Suprapubic skin (tissue), 4 donors: ENCODE measurements around the gene SIRPD. TPM values are rescaled to one million over a fixed set of nuclear protein-coding genes. Genes with fewer than 3 reads are reported as not detected.

ENCODE experiments used
- DNase-seq, 2 donors: peaks; one replicate each; pipeline ENCODE4 v3.0.0-alpha.2; 2019; ENCODE audit warnings: low spot score in 2 of 2
- H3K27ac ChIP-seq: fragments of 200-600 bp; sonication (generic); one replicate; pipeline ENCODE4 v1.5.1; 2019
- H3K27me3 ChIP-seq: fragments of 200-600 bp; sonication (generic); one replicate; pipeline ENCODE4 v1.5.1; 2019
- H3K36me3 ChIP-seq: fragments of 200-600 bp; sonication (generic); one replicate; pipeline ENCODE4 v1.5.1; 2019
- H3K4me1 ChIP-seq: fragments of 200-600 bp; sonication (generic); one replicate; pipeline ENCODE4 v1.5.1; 2019
- H3K4me3 ChIP-seq: fragments of 200-600 bp; sonication (generic); one replicate; pipeline ENCODE4 v1.5.1; 2019; ENCODE audit warnings: mild to moderate bottlenecking
- H3K9me3 ChIP-seq: fragments of 200-600 bp; sonication (generic); one replicate; pipeline ENCODE4 v1.5.1; 2019
- EP300 ChIP-seq: sonication (generic); formaldehyde crosslinking; IDR thresholded peaks from one replicate; pipeline ENCODE4 v1.6.1; 2017; ENCODE audit warnings: antibody characterized with exemption
- POLR2A ChIP-seq, 2 donors: fragments of 450-650 bp; IDR thresholded peaks; one replicate each; pipeline ENCODE4 v1.6.1; 2017; ENCODE audit warnings: antibody characterized with exemption in 2 of 2, mild to moderate bottlenecking in 2 of 2, moderate library complexity in 2 of 2
- POLR2AphosphoS5 ChIP-seq, 3 donors: sonication (generic); formaldehyde crosslinking; IDR thresholded peaks; one replicate each; pipeline ENCODE4 v1.6.1; 2017; ENCODE audit warnings: antibody characterized with exemption in 3 of 3
- WGBS: methylation state at CpG from one replicate; pipeline ENCODE4 v1.1.5; 2018; 5-methylcytosine and 5-hydroxymethylcytosine counted together
- total RNA-seq, 4 donors: library from RNA; depleted of rRNA; stranded (reverse); fragments of >200 nt; gene quantifications; one replicate each; pipeline ENCODE4 v1.1.0, GENCODE V29; 2016
- TF ChIP-seq, protein P1 (sequence below), 2 donors: fragments of 200-600 bp in 1 of 2; fragments of 450-650 bp in 1 of 2; sonication (generic) in 1 of 2; IDR thresholded peaks; one replicate each; pipeline ENCODE4 v1.5.1; 2016 to 2019; ENCODE audit warnings: antibody characterized with exemption in 2 of 2, mild to moderate bottlenecking in 1 of 2, moderate library complexity in 1 of 2

Gene SIRPD
- not detected for total RNA-seq

- no peaks in the 10 kb centered on the region for H3K9me3 ChIP-seq
- no peak within 1 kb of the TSS for H3K4me3 ChIP-seq
- no peak within 1 kb of the TSS for H3K27ac ChIP-seq
- no peaks in the 10 kb centered on the region for H3K36me3 ChIP-seq
- peaks cover 11% of the 10 kb centered on the region for H3K27me3 ChIP-seq
- TF ChIP-seq POLR2A (IDR thresholded peaks at IDR 0.05) (no peak), POLR2AphosphoS5 (IDR thresholded peaks at IDR 0.05) (no peak), EP300 (no peak)
- TF ChIP-seq, protein P1, sequence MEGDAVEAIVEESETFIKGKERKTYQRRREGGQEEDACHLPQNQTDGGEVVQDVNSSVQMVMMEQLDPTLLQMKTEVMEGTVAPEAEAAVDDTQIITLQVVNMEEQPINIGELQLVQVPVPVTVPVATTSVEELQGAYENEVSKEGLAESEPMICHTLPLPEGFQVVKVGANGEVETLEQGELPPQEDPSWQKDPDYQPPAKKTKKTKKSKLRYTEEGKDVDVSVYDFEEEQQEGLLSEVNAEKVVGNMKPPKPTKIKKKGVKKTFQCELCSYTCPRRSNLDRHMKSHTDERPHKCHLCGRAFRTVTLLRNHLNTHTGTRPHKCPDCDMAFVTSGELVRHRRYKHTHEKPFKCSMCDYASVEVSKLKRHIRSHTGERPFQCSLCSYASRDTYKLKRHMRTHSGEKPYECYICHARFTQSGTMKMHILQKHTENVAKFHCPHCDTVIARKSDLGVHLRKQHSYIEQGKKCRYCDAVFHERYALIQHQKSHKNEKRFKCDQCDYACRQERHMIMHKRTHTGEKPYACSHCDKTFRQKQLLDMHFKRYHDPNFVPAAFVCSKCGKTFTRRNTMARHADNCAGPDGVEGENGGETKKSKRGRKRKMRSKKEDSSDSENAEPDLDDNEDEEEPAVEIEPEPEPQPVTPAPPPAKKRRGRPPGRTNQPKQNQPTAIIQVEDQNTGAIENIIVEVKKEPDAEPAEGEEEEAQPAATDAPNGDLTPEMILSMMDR (IDR thresholded peaks at IDR 0.05): no peak
- DNase-seq: no peak
- H3K4me1 ChIP-seq: no peaks in the 10 kb centered on the region
- WGBS: 86% methylated on average over 2 of the region's 2 CpGs
These were observed at the start of gene SIRPD for GRCh38 chr20:1557605-1558004. TSS of gene SIRPD (minus strand) at chr20:1557705. CDS start at chr20:1557653, 52 bp downstream.

DNA sequence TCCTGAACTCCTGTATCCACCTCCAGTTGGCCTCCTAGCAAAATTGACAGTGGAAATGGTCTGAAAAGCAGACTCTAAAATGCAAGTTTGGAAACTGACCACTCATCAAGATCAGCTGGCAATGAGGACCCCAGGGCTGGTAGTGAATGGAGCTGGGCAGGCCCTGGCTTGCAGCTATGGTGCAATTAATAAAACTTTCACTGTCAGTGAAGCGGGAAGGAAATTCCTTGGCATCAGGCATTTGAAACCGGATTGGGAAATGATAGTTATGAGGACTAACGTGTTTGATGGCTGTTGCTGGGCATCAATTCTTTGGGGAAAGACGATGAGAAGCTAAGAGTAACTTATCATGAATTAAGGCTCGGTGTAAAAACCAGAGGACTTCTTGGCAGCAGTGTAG lies 43.2 kb upstream of the SIRPD start:
- TF ChIP-seq, protein P1 (IDR thresholded peaks at IDR 0.05): no peak
- TF ChIP-seq EP300 (no peak), POLR2A (IDR thresholded peaks at IDR 0.05) (no peak), POLR2AphosphoS5 (IDR thresholded peaks at IDR 0.05) (no peak)
- DNase-seq: no peak
- Histone ChIP-seq H3K27ac (no peak overlapping the region), H3K36me3 (no peaks in the 10 kb centered on the region), H3K4me1 (no peaks in the 10 kb centered on the region), H3K4me3 (no peak overlapping the region), H3K9me3 (no peaks in the 10 kb centered on the region), H3K27me3 (no peaks in the 10 kb centered on the region)
- WGBS: no CpG with 5 or more reads among the region's 5 CpGs

DNA sequence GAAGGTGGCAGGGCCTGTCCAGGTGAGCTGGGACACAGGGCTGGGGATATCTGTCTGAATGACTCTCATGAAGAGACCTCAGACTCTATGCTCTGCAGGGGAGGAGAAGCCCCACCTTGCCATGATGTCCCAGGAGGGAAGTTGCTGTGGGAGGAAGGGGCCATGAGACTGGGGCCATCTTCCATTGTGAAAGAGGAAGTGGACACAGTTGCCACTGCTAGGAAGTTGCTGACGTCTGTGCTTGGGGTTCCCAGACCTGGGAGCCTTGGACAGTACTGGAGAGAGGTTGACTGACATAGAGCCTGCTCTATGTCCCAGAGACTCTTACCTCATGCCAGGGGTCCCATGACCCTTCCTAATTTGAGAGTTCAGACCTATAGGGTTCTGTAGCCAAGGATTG lies 37.8 kb upstream of the SIRPD start:
- H3K4me1 ChIP-seq: no peaks in the 10 kb centered on the region
- DNase-seq: no peak
- WGBS: no CpG with 5 or more reads among the region's 1 CpG
- no peak overlapping the region for H3K4me3 ChIP-seq
- no peaks in the 10 kb centered on the region for H3K9me3 ChIP-seq
- no peak overlapping the region for H3K27ac ChIP-seq
- TF ChIP-seq, protein P1 (IDR thresholded peaks at IDR 0.05): no peak
- no peak for TF ChIP-seq POLR2A (IDR thresholded peaks at IDR 0.05)
- TF ChIP-seq POLR2AphosphoS5 (IDR thresholded peaks at IDR 0.05): no peak
- TF ChIP-seq EP300: no peak
- no peaks in the 10 kb centered on the region for H3K36me3 ChIP-seq
- H3K27me3 ChIP-seq: no peaks in the 10 kb centered on the region

GRCh38 chr20:1588533-1589460 lies 31.3 kb upstream of the SIRPD start:
- Histone ChIP-seq H3K9me3 (no peaks in the 10 kb centered on the region), H3K27ac (no peak overlapping the region)
- no CpG with 5 or more reads among the region's 9 CpGs for WGBS

More at GRCh38 chr20:1588533-1589460, 31.3 kb upstream of the SIRPD start:
- Histone ChIP-seq H3K4me1 (no peaks in the 10 kb centered on the region), H3K27me3 (no peaks in the 10 kb centered on the region), H3K4me3 (no peak overlapping the region), H3K36me3 (no peaks in the 10 kb centered on the region)
- DNase-seq: no peak
- TF ChIP-seq POLR2AphosphoS5 (IDR thresholded peaks at IDR 0.05) (no peak), POLR2A (IDR thresholded peaks at IDR 0.05) (no peak)
- TF ChIP-seq, protein P1 (IDR thresholded peaks at IDR 0.05): no peak
